GM12872 (cell line): ENCODE measurements around the gene RPL29.

ENCODE experiments used
- TF ChIP-seq, protein P1 (sequence below): IDR thresholded peaks from 3 replicates; pipeline ENCODE4 v1.5.1; 2011; ENCODE audit warnings: low read depth, mild to moderate bottlenecking, low read length, moderate library complexity; ENCODE audit not compliant: insufficient read depth

Gene RPL29

DNA sequence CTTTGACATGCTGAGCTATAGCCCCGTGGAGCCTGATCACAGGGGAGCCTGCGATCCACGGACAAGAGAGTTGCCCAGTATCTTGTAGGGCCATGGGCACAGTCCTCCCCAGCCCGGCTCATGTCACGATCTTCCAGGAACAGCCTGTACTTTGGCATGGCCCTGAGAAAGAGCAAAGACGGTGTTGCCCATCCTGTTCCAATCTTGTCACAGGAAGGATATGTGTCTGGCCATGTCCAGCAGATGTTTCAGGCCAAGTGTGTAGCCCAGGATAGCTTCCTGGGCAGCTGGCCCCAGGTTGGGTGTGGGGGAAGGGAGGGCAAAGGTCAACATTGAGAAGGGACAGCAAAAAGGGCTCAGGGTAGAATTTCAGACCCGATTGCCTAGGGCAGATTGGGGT lies 17.0 kb upstream of the RPL29 start:
- TF ChIP-seq, protein P1, sequence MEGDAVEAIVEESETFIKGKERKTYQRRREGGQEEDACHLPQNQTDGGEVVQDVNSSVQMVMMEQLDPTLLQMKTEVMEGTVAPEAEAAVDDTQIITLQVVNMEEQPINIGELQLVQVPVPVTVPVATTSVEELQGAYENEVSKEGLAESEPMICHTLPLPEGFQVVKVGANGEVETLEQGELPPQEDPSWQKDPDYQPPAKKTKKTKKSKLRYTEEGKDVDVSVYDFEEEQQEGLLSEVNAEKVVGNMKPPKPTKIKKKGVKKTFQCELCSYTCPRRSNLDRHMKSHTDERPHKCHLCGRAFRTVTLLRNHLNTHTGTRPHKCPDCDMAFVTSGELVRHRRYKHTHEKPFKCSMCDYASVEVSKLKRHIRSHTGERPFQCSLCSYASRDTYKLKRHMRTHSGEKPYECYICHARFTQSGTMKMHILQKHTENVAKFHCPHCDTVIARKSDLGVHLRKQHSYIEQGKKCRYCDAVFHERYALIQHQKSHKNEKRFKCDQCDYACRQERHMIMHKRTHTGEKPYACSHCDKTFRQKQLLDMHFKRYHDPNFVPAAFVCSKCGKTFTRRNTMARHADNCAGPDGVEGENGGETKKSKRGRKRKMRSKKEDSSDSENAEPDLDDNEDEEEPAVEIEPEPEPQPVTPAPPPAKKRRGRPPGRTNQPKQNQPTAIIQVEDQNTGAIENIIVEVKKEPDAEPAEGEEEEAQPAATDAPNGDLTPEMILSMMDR: no peak

DNA sequence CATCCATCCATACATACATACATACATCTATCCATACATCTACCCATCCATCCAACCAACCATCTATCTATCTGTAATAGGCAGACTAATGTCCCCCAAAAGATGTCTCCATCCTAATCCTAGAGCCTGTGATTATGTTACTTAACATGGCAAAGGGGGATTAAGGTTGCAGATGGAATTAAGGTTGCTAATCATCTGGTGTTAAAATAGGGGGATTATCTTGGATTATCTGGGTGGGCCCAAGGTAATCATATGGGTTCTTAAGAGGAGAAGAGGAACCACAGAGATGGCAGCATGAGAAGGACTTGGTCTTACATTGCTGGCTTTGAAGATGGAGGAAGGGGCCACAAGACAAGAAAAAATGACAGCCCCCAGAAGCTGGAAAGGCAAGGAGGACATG lies 14.7 kb upstream of the RPL29 start:
- TF ChIP-seq, protein P1: no peak

DNA sequence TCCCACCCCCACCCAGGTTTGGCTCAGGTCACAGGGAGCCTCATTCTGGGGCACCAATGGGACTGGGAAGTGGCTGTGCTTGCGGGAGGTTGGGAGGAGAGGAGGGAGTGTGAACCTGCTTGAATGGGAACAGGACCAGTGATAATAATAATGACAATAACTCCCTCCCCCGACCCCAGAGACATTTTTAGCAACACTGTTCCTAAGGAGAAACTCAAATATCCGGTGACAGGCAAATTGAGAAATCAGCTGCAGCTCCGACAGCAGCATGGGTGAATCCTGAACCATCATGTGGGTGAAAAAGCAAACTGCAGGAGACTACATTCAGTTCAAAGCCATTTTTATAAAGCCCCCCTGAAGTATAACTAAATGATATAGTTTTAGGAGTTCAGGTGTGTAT lies 11.6 kb upstream of the RPL29 start:
- TF ChIP-seq, protein P1: no peak

DNA sequence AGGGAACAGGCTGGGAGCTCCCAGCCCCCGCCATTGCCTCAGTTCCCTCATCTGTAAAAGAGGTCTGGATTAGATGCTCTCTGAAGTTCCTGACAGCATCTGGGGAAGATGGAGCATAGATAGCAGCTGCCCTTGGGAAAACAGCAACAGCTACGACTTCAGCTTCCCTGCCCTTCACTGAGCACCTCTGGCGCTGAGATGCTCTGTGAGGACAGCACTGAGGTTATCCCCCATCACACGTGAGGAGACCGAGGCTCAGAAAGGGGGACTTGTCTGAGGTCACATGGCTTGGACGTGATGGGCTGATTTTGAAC lies 11.1 kb upstream of the RPL29 start:
- TF ChIP-seq, protein P1: no peak

DNA sequence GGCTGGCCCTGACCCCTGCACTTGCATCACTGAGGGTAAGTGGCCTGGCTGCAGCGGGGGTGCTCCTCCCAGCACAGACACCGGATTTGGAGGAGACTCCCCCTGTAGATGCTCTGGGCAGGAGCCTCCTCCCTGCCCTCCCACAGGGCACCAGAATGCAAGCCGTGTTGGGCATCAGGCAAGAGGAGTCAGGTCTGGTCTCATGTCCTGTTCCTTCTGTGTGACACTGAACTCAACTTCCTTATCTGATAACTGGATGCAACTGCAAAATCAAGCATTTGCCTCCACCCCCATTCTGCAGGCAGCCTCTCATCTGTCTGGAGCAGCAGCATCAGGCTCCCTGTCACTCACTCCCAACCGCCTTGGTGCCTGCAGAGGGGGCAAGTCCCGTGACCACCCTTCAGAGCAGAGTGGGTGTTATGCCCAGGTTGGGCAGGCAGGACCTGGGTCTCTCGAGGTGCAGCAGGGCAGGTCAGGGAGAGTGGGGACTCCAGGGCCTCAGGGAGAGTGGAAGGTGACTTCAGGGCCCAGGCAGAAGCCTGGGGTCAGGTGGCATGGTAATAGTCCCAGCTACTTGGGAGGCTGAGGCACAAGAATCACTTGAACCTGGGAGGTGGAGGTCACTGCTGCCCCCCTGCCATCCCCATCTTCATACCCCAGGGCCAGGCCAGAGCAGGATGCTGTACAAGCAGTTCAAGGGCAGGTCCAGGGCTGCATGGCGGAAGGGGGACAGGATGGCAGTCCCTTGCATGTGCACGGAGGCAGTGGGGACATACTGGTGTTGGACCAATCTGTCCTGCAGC lies 10.5 kb upstream of the RPL29 start:
- TF ChIP-seq, protein P1: no peak

DNA sequence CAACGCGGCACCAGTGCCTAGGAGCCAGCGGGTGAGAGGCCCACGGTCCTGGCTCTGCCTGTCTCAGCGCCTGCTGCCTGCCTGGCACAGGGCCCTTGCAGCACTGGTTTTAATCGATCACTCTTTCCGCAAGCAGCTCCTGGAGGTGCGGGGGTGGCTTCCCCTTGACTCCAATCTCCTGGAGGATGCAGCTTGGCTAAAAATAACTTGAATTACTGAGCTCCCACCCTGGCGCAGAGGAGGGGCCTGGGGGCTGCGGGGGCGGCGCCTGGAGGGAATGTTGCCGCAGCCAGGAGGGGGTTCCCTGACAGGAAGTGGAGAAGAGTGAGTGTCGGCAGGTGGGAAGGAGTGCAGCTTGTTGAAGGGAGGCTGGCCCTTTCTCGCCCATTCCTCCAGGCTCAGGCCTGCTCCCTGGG lies 9.9 kb upstream of the RPL29 start:
- TF ChIP-seq, protein P1: no peak

DNA sequence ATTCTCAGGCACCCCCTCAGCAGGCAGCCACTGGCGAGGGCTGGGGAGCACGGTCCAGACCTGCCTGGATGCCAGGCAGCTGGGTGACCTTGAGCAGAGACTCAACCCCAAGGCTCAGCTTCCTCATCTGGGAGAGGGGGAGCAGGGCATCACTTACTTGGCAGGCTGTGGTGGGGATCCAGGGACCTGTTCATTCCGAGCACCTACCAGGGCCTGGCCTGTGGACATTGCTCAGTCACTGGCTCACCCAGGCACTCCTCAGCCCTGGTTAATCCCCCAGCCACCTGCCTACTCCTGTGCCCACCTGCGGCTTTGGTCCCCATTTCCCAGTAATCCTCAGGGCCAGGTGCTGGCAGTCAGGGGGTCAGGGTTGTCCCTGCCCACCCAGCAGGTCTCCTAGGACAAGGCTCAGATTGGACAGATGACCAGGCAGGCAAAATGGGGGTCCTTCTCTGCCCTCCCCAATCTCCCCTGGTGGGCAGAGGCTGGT lies 9.3 kb upstream of the RPL29 start:
- TF ChIP-seq, protein P1: no peak
